HG02588 (cell line): Measurements from ENCODE around the gene EIF4E1B.

ENCODE experiments used
- ATAC-seq: cut with Tn5 transposase; IDR thresholded peaks from one replicate; pipeline ENCODE4 v1.9.1; 2021; ENCODE audit warnings: mild to moderate bottlenecking, moderate library complexity; ENCODE audit not compliant: unreplicated experiment

EIF4E1B gene

GRCh38 chr5:176603091-176603490 is 27.4 kb upstream of the EIF4E1B start:
- ATAC-seq = no peak

- no peak for ATAC-seq
Observed at GRCh38 chr5:176606032-176606431, 24.4 kb upstream of the EIF4E1B start.

- no peak for ATAC-seq
Observed at GRCh38 chr5:176606875-176607274, 23.6 kb upstream of the EIF4E1B start.

GRCh38 chr5:176608142-176608705 is 22.3 kb upstream of the EIF4E1B start:
- ATAC-seq = no peak

- peak; percentile 15 for ATAC-seq
Observed at GRCh38 chr5:176608937-176609723, 21.3 kb upstream of the EIF4E1B start.

GRCh38 chr5:176609724-176610434 is 20.6 kb upstream of the EIF4E1B start, which contains the start of gene GPRIN1:
GPRIN1 (minus strand) TSS chr5:176610156; CDS start chr5:176599834, 10,322 bp downstream.
- ATAC-seq = peak; percentile 74

- ATAC-seq = peak; percentile 10
Observed at GRCh38 chr5:176610435-176610773, 20.1 kb upstream of the EIF4E1B start.

GRCh38 chr5:176611435-176611834 is 19.0 kb upstream of the EIF4E1B start:
- no peak for ATAC-seq

GRCh38 chr5:176612008-176612407 is 18.5 kb upstream of the EIF4E1B start:
- no peak for ATAC-seq

GRCh38 chr5:176612855-176613254 is 17.6 kb upstream of the EIF4E1B start:
- no peak for ATAC-seq

GRCh38 chr5:176614805-176615478 is 15.5 kb upstream of the EIF4E1B start:
- ATAC-seq = no peak

- ATAC-seq = no peak
Observed at GRCh38 chr5:176616511-176616910, 14.0 kb upstream of the EIF4E1B start.

- ATAC-seq = no peak
Observed at GRCh38 chr5:176618783-176619182, 11.7 kb upstream of the EIF4E1B start.

- ATAC-seq = peak; percentile 75
Observed at GRCh38 chr5:176619203-176619568, 11.3 kb upstream of the EIF4E1B start.

- no peak for ATAC-seq
Observed at GRCh38 chr5:176619569-176620332, 10.7 kb upstream of the EIF4E1B start.

- ATAC-seq = no peak
Observed at GRCh38 chr5:176620333-176620981, 10.0 kb upstream of the EIF4E1B start.

- no peak for ATAC-seq
Observed at GRCh38 chr5:176621661-176622079, 8.8 kb upstream of the EIF4E1B start.

- ATAC-seq = no peak
Observed at GRCh38 chr5:176624142-176624541, 6.3 kb upstream of the EIF4E1B start.

GRCh38 chr5:176624938-176625337 is 5.5 kb upstream of the EIF4E1B start:
- ATAC-seq = no peak

- ATAC-seq = no peak
Observed at GRCh38 chr5:176625512-176625911, 5.0 kb upstream of the EIF4E1B start.
